SK-N-SH treated with all-trans-retinoic acid at 6 μM for 48 hours (cell line): ENCODE results near the gene KANK2.

ENCODE experiments used
- ATAC-seq: fragments of 200-7000 bp; cut with Tn5 transposase; 3 replicates; pipeline ENCODE4 v1.9.1; 2020; ENCODE audit warnings: mild to moderate bottlenecking, moderate library complexity
- CSDC2 ChIP-seq: fragments of 250-450 bp; sonication (Bioruptor Pico); IDR thresholded peaks from 2 replicates; pipeline ENCODE4 v1.5.0; 2020; ENCODE audit warnings: mild to moderate bottlenecking, moderate library complexity
- ESRRG ChIP-seq: fragments of 250-450 bp; sonication (Bioruptor Pico); IDR thresholded peaks from 2 replicates; pipeline ENCODE4 v1.6.1; 2021; ENCODE audit warnings: mild to moderate bottlenecking
- GLIS3 ChIP-seq: fragments of 250-450 bp; sonication (Bioruptor Pico); IDR thresholded peaks from 2 replicates; pipeline ENCODE4 v1.5.0; 2020; ENCODE audit warnings: mild to moderate bottlenecking, moderate library complexity
- ISL1 ChIP-seq: fragments of 250-450 bp; sonication (Bioruptor Pico); IDR thresholded peaks from 2 replicates; pipeline ENCODE4 v2.1.2; 2022; ENCODE audit warnings: mild to moderate bottlenecking, moderate library complexity
- OSR1 ChIP-seq: fragments of 250-450 bp; sonication (Bioruptor Pico); IDR thresholded peaks from 2 replicates; pipeline ENCODE4 v1.8.0; 2022; ENCODE audit warnings: moderate library complexity, mild to moderate bottlenecking, inconsistent platforms
- PPARA ChIP-seq: fragments of 250-450 bp; sonication (Bioruptor Pico); IDR thresholded peaks from 2 replicates; pipeline ENCODE4 v1.5.0; 2020; ENCODE audit warnings: mild to moderate bottlenecking, borderline replicate concordance
- SNAI2 ChIP-seq: fragments of 250-450 bp; sonication (Bioruptor Pico); IDR thresholded peaks from 2 replicates; pipeline ENCODE4 v1.5.0; 2020; ENCODE audit warnings: mild to moderate bottlenecking, moderate library complexity
- ZC3H10 ChIP-seq: fragments of 250-450 bp; sonication (Bioruptor Pico); IDR thresholded peaks from 2 replicates; pipeline ENCODE4 v1.5.1; 2021; ENCODE audit warnings: mild to moderate bottlenecking, moderate library complexity
- ZFP3 ChIP-seq: fragments of 250-450 bp; sonication (Bioruptor Pico); IDR thresholded peaks from 2 replicates; pipeline ENCODE4 v1.5.0; 2020; ENCODE audit warnings: mild to moderate bottlenecking, moderate library complexity
- ZFP30 ChIP-seq: fragments of 450-650 bp; formaldehyde crosslinking; IDR thresholded peaks from 2 replicates; pipeline ENCODE4 v1.5.0; 2022; ENCODE audit warnings: mild to moderate bottlenecking, moderate library complexity
- ZNF565 ChIP-seq: fragments of 450-650 bp; formaldehyde crosslinking; conservative IDR thresholded peaks from 2 replicates; pipeline ENCODE4 v1.5.0; 2020; ENCODE audit warnings: low read depth, mild to moderate bottlenecking, moderate library complexity
- ZNF70 ChIP-seq: fragments of 450-650 bp; formaldehyde crosslinking; IDR thresholded peaks from 2 replicates; pipeline ENCODE4 v1.5.0; 2020; ENCODE audit warnings: mild to moderate bottlenecking, moderate library complexity
- ZNF8 ChIP-seq: fragments of 450-650 bp; formaldehyde crosslinking; IDR thresholded peaks from 2 replicates; pipeline ENCODE4 v1.5.0; 2020; ENCODE audit warnings: mild to moderate bottlenecking, moderate library complexity
- TF ChIP-seq, protein P1 (sequence below): fragments of 250-450 bp; sonication (Bioruptor Pico); IDR thresholded peaks from 2 replicates; pipeline ENCODE4 v1.8.0; 2020; ENCODE audit warnings: mild to moderate bottlenecking, moderate library complexity, borderline replicate concordance
- TF ChIP-seq, protein P2 (sequence below): fragments of 250-450 bp; sonication (Bioruptor Pico); IDR thresholded peaks from 2 replicates; pipeline ENCODE4 v1.5.1; 2021; ENCODE audit warnings: mild to moderate bottlenecking, moderate library complexity
- TF ChIP-seq, protein P3 (sequence below): fragments of 250-450 bp; sonication (Bioruptor Pico); IDR thresholded peaks from 2 replicates; pipeline ENCODE4 v1.8.0; 2021; ENCODE audit warnings: low read depth, mild to moderate bottlenecking, moderate library complexity, borderline replicate concordance
- TF ChIP-seq, protein P4 (sequence below): fragments of 250-450 bp; sonication (Bioruptor Pico); IDR thresholded peaks from 2 replicates; pipeline ENCODE4 v1.5.1; 2020; ENCODE audit warnings: low read depth, mild to moderate bottlenecking, moderate library complexity
- TF ChIP-seq, protein P5 (sequence below): fragments of 250-450 bp; sonication (Bioruptor Pico); IDR thresholded peaks from 2 replicates; pipeline ENCODE4 v1.5.0; 2020; ENCODE audit warnings: mild to moderate bottlenecking, moderate library complexity

KANK2 gene

DNA sequence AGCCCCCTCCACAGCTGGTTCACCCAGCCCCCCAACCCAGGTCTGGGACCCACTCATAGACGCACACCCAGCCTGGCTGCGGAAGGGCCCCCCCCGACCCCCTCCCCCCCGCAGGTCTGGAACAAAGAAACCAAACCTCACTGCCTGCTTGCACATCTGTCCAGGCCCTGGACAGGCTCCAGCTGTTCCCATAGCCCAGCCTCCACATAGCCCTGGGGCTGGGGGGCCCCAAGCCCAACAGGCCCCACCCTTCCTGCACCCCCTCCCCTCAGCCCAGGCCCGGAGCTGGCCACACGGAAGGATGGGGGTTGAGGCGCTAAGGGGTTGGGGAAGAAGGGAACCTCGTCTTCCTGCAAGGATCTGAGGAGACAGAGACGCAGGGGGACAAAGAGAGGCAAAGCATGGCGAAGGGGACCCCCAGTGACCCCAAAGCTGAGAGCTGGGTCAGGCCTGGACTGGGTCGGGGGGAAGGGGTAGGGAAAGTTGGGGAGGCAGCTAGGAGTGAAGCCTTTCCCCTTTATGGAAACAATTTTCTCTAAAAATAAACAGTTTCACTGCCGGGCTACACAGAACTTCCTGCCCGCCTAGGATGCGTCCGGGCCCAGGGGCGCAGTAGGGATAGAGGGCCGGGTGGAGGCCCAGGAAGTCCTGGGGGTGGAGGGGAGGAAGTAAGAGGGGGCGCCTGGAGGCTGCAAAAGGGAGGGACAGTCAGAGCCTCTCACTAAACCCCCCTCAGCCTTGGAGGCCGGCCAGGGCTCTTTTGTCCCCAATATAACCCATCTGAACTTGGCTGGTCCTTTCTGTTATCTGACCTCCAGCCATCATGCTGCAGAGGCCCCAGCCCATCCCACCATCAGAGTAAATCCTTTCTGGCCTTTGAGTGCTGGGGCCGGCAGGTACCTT is 2.4 kb downstream of the KANK2 start:
- TF ChIP-seq, protein P1, sequence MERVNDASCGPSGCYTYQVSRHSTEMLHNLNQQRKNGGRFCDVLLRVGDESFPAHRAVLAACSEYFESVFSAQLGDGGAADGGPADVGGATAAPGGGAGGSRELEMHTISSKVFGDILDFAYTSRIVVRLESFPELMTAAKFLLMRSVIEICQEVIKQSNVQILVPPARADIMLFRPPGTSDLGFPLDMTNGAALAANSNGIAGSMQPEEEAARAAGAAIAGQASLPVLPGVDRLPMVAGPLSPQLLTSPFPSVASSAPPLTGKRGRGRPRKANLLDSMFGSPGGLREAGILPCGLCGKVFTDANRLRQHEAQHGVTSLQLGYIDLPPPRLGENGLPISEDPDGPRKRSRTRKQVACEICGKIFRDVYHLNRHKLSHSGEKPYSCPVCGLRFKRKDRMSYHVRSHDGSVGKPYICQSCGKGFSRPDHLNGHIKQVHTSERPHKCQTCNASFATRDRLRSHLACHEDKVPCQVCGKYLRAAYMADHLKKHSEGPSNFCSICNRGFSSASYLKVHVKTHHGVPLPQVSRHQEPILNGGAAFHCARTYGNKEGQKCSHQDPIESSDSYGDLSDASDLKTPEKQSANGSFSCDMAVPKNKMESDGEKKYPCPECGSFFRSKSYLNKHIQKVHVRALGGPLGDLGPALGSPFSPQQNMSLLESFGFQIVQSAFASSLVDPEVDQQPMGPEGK (CRISPR knock-in tag): no peak
- TF ChIP-seq GLIS3 (no peak), ZFP3 (CRISPR knock-in tag) (no peak), ZNF8 (CRISPR knock-in tag) (no peak), ZC3H10 (no peak), ZNF565 (no peak)
- TF ChIP-seq, protein P2, sequence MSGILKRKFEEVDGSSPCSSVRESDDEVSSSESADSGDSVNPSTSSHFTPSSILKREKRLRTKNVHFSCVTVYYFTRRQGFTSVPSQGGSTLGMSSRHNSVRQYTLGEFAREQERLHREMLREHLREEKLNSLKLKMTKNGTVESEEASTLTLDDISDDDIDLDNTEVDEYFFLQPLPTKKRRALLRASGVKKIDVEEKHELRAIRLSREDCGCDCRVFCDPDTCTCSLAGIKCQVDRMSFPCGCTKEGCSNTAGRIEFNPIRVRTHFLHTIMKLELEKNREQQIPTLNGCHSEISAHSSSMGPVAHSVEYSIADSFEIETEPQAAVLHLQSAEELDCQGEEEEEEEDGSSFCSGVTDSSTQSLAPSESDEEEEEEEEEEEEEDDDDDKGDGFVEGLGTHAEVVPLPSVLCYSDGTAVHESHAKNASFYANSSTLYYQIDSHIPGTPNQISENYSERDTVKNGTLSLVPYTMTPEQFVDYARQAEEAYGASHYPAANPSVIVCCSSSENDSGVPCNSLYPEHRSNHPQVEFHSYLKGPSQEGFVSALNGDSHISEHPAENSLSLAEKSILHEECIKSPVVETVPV (CRISPR knock-in tag): no peak
- TF ChIP-seq, protein P3, sequence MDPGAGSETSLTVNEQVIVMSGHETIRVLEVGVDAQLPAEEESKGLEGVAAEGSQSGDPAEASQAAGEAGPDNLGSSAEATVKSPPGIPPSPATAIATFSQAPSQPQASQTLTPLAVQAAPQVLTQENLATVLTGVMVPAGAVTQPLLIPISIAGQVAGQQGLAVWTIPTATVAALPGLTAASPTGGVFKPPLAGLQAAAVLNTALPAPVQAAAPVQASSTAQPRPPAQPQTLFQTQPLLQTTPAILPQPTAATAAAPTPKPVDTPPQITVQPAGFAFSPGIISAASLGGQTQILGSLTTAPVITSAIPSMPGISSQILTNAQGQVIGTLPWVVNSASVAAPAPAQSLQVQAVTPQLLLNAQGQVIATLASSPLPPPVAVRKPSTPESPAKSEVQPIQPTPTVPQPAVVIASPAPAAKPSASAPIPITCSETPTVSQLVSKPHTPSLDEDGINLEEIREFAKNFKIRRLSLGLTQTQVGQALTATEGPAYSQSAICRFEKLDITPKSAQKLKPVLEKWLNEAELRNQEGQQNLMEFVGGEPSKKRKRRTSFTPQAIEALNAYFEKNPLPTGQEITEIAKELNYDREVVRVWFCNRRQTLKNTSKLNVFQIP (CRISPR knock-in tag): no peak
- ATAC-seq: no peak

DNA sequence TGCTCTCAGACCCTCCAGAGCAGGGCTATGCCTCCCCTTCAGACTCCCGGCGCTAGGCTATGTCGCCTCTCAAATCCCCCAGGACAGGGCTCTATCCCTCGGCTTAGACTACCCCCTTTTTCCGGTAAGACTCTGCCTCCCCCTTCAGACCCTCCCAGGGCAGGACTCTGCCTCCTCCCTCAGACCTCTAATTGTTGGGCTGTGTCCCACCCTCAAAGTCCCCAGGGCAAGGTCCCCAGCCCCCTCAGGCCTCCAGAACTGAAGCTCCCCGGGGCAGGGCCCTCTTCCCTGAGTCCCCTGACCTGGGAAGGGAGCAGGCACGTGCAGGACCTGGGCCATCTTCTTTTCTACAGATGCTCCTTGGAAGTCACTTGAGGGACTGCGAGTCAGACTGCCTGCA is 3.2 kb downstream of the KANK2 start:
- ATAC-seq: no peak
- TF ChIP-seq ESRRG (CRISPR knock-in tag) (no peak), ZFP30 (no peak), ZNF8 (CRISPR knock-in tag) (no peak), PPARA (no peak), CSDC2 (CRISPR knock-in tag) (no peak), ZNF70 (CRISPR knock-in tag) (no peak), ZC3H10 (no peak), ISL1 (no peak), OSR1 (CRISPR knock-in tag) (no peak), SNAI2 (CRISPR knock-in tag) (no peak)
- TF ChIP-seq, protein P4, sequence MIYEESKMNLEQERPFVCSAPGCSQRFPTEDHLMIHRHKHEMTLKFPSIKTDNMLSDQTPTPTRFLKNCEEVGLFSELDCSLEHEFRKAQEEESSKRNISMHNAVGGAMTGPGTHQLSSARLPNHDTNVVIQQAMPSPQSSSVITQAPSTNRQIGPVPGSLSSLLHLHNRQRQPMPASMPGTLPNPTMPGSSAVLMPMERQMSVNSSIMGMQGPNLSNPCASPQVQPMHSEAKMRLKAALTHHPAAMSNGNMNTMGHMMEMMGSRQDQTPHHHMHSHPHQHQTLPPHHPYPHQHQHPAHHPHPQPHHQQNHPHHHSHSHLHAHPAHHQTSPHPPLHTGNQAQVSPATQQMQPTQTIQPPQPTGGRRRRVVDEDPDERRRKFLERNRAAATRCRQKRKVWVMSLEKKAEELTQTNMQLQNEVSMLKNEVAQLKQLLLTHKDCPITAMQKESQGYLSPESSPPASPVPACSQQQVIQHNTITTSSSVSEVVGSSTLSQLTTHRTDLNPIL (CRISPR knock-in tag): no peak
- TF ChIP-seq, protein P5, sequence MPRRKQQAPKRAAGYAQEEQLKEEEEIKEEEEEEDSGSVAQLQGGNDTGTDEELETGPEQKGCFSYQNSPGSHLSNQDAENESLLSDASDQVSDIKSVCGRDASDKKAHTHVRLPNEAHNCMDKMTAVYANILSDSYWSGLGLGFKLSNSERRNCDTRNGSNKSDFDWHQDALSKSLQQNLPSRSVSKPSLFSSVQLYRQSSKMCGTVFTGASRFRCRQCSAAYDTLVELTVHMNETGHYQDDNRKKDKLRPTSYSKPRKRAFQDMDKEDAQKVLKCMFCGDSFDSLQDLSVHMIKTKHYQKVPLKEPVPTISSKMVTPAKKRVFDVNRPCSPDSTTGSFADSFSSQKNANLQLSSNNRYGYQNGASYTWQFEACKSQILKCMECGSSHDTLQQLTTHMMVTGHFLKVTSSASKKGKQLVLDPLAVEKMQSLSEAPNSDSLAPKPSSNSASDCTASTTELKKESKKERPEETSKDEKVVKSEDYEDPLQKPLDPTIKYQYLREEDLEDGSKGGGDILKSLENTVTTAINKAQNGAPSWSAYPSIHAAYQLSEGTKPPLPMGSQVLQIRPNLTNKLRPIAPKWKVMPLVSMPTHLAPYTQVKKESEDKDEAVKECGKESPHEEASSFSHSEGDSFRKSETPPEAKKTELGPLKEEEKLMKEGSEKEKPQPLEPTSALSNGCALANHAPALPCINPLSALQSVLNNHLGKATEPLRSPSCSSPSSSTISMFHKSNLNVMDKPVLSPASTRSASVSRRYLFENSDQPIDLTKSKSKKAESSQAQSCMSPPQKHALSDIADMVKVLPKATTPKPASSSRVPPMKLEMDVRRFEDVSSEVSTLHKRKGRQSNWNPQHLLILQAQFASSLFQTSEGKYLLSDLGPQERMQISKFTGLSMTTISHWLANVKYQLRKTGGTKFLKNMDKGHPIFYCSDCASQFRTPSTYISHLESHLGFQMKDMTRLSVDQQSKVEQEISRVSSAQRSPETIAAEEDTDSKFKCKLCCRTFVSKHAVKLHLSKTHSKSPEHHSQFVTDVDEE (CRISPR knock-in tag): no peak
- TF ChIP-seq, protein P3 (CRISPR knock-in tag): no peak
- TF ChIP-seq, protein P2 (CRISPR knock-in tag): no peak
